ENCODE data around the gene NMB.
A peak's percentile ranks its signal among the peaks of the same experiment; 100 is the strongest.
"Not testable (repeated sequence)": the region's sequence is repeated elsewhere in the genome, so short reads cannot be mapped to it uniquely, and the experiment has no call there.

The NMB gene, protein sequence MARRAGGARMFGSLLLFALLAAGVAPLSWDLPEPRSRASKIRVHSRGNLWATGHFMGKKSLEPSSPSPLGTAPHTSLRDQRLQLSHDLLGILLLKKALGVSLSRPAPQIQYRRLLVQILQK

DNA sequence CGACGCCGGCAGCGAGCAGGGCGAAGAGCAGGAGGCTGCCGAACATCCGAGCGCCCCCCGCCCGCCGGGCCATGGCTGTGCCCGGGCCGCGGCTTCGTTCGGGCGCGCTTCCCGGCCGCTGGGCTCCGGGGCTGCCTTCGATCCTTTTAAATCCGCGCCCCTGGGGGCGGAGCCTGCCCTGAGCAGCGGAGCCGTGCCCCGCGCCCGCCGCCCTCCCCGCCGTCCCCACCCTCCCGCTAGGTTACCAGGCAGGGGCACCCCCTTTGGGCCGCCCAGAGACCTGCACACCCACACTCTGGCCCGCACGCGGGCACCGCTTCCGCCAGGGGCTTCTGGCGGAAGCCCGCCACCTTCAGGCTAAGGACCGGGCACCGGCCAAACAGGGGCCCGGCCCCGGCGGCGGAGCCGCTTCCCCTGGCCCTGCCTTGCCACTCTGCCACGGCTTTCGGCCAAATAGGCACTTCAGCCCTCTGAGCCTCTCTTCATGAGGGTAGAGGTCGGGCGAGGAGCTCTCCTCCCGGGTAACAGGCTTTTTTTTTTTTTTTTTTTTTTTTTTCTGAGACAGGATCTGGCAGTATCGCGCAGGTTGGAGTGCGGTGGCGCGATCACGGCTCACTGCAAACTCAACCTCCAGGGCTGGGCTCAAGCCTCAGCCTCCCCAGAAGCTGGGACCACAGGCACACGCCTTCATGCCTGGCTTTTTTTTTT lies at the start of gene NMB:
Gene NMB, minus strand, starts transcription at position 120 of the 708 bp plus-strand sequence. Its CDS starts 47 bp downstream, at position 73.
- peak in 48 of 56 donors; percentile 16 to 80 (median 53) for DNase-seq

DNA sequence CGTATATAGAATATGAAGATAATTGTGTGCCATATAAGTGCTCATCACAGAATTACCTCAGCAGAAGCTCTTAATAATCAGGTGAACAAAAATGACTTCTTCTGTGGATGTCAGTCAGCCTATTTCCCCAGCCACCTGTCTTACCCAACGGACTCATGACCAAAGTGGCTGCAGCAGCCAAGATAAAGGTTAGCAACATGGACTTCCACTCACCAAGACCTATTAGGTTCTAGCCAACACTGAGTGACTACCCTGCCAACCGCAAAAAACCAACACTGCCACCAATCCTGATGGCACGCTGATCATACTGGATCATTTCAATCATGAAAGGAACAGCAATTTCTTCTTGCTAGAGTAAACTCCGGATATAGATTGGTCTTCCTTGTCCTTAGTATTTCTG lies 45.8 kb upstream of the NMB start:
- DNase-seq, result no peak

GRCh38 chr15:84702961-84703482 lies 45.0 kb upstream of the NMB start:
- peak in 21 of 56 donors; percentile 1 to 61 (median 9) for DNase-seq

DNA sequence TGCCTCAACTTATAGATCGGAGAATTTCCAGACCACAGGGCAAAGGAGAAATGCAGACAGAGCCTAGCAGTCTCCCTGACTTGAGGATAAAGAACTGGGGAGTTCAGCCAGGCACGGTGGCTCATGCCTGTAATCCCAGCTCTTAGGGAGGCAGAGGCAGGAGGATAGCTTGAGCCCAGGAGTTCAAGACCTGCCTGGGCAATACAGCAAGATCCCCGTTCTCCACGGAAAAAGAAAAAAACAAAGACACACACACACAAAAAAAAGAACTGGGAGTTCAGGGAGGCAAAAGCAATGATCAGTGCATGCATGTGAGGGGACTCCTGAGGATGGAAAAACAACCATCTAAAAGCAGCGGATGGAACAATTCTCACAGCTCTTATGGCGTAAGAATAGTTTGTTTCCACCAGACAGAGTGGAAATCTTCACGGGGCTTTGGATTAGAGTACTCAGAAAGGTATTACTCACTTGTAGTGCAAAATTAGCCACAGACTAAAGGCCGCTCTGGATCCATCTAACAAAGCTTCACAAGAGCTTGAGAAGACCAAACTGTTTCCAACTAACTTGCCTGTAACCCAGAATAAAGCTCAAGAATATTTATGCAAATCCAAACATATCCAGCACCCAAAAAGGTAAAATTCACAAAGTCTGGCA lies 41.7 kb upstream of the NMB start:
- no peak for DNase-seq

DNA sequence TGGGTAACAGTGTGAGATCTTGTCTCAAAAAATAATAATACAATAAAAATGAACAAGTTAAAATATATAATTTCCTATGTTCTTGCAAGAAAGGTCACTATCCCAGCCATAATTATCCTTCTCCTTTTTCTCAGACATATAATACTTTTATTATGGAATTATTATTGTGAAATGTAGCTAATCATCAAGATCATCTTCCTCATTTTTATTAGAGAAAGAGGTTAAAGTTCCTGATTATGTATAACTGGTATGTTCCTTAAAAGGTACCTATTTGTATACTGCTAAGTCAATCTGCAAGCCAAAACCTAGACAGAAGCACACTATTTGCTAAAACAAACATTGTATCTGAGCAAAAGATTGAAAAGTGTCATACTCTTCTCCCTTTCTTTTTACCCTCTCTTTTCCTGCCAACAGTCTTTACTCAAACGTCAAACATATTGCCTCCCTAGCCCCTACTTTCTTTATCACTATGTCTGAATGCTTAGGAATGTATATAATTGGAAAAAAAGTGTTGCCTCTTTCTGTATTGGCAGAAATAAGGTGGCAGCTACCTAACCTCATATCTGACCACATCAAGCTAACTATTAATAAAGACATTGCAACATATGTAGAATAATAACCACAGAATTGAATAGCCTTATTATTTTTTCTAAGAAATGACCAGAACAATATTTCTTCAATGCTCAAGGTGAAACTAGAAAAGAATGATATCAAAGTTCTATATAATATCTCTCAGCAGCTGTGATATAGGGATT lies 39.4 kb upstream of the NMB start:
- DNase-seq, result no peak

- DNase-seq, result no peak
Observed at GRCh38 chr15:84696757-84697156, 38.8 kb upstream of the NMB start.

- DNase-seq, result no peak
Observed at GRCh38 chr15:84690342-84690741, 32.3 kb upstream of the NMB start.

GRCh38 chr15:84689858-84690257 lies 31.9 kb upstream of the NMB start:
- no peak for DNase-seq

DNA sequence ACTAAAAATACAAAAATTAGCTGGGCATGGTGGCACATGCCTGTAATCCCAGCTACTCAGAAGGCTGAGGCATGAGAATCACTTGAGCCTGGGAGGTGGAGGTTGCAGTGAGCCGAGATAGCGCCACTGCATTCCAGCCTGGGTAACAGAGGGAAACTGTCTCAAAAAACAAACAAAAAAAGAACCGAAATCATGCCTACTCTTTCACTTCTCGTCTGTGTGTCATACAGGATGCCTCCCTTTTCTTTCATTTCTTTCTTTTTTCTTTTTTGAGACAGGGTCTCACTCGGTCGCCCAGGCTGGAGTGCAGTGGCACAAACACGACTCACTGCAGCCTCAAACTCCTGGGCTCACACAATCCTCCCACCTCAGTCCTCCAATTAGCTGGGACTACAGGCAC lies 28.4 kb upstream of the NMB start:
- DNase-seq, result not testable (repeated sequence)

- peak in 3 of 56 donors; percentile 1 to 4 (median 1) for DNase-seq
Observed at GRCh38 chr15:84685304-84685703, 27.3 kb upstream of the NMB start.

DNA sequence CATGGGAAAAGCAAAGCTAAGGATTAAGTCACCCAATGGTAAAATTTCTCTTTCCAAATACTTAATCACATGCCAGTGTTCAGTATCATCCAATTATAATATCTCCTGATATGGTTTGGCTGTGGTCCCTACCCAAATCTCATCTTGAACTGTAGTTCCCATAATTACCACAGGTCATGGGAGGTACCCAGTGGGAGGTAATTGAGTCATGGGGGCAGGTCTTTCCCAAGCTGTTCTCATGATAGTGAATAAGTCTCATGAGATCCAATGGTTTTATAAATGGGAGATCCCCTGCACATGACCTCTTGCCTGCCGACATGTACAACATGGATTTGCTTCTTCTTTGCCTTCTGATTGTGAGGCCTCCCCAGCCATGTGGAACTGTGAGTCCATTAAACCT lies 26.1 kb upstream of the NMB start:
- no peak for DNase-seq

GRCh38 chr15:84681831-84682230 lies 23.8 kb upstream of the NMB start:
- no peak for DNase-seq

GRCh38 chr15:84671211-84671610 lies 13.2 kb upstream of the NMB start:
- DNase-seq, result no peak

DNA sequence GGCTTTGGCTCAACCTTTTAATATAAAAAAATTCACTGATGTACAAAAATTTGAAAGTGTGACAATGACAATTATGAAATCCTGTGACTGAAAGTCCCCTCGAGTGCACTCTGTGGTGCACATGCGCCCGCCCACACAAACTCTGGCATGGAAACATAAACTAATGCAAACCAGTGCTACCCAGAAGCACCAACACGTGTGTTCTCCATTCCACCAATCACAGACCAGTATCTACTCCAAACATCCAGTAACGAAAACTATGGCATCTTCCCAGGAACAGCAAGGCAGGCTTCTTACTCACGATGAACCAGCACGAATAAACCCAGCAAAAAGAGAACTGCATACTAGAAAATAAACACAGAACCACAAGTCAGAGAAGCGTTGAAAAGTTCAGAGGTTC lies 11.7 kb upstream of the NMB start:
- DNase-seq, result no peak

- DNase-seq, result no peak
Observed at GRCh38 chr15:84668221-84668982, 10.4 kb upstream of the NMB start.

- no peak for DNase-seq
Observed at GRCh38 chr15:84666373-84666772, 8.4 kb upstream of the NMB start.

DNA sequence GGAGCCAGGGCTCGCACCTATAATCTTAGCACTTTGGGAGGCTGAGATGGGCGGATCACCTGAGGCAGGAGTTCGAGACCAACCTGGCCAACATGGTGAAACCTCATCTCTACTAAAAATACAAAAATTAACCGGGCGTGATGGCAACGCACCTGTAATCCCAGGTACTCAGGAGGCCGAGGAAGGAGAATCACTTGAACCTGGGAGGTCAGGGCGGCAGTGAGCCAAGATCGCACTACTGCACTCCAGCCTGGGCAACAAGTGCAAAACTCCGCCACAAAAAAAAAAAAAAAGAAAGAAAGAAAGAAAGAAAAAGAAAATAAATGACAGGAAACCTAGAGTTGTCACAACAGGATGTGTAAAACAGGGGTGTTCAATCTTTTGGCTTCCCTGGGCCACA lies 3.0 kb upstream of the NMB start:
- no peak for DNase-seq

GRCh38 chr15:84659904-84660781 lies 2.1 kb upstream of the NMB start:
- no peak for DNase-seq

- DNase-seq, result no peak
Observed at GRCh38 chr15:84658788-84659411, 901 bp upstream of the NMB start.

DNA sequence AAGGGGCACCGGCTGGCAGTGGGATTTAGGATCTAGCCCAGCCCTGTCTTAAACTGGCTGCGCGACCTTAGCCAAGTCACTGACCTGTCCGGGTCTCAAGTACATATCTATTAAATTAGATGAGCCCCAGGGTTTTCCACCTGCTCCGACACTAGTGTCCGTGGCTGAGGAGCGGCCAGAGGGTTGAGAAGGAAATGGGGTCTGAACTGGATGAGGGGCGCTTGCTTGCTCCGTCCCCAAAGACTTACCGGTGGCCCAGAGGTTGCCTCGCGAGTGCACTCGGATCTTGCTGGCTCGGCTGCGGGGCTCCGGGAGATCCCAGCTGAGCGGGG lies 285 bp downstream of the NMB start:
- no peak for DNase-seq
